Activated CD8-positive, alpha-beta T cell treated with anti-CD3 and anti-CD28 coated beads for 36 hours (primary cell): ENCODE results near the gene SLC15A2. TPM values are rescaled to one million over a fixed set of nuclear protein-coding genes. Genes with fewer than 3 reads are reported as not detected.

Experiments used
- ATAC-seq: fragments of 200-7000 bp; cut with Tn5 transposase; one replicate; pipeline ENCODE4 v1.10.0; 2021; ENCODE audit warnings: mild to moderate bottlenecking, moderate library complexity
- CTCF ChIA-PET: fragments of 350-600 bp; sonication (Branson Sonifier 250); formaldehyde crosslinking; loops from one replicate; lab custom pipeline; 2021; ENCODE audit warnings: antibody characterized with exemption; lab: Charles Lee
- POLR2A ChIA-PET: fragments of 350-600 bp; sonication (Branson Sonifier 250); formaldehyde crosslinking; loops from one replicate; lab custom pipeline; 2021; ENCODE audit warnings: antibody characterized with exemption; lab: Charles Lee
- DNase-seq: peaks from one replicate; pipeline ENCODE4 v3.0.0-alpha.2; 2020
- H3K27ac Mint-ChIP-seq: one replicate; pipeline ENCODE4 v1.8.0; 2021; ENCODE audit warnings: mild to moderate bottlenecking, mixed read lengths
- H3K27me3 Mint-ChIP-seq: one replicate; pipeline ENCODE4 v1.8.0; 2021; ENCODE audit warnings: mixed read lengths
- H3K36me3 Mint-ChIP-seq: one replicate; pipeline ENCODE4 v1.8.0; 2021; ENCODE audit warnings: low read depth, mixed read lengths
- H3K4me1 Mint-ChIP-seq: one replicate; pipeline ENCODE4 v1.8.0; 2021; ENCODE audit warnings: low read depth, mixed read lengths
- H3K4me3 Mint-ChIP-seq: one replicate; pipeline ENCODE4 v1.8.0; 2021; ENCODE audit warnings: mild to moderate bottlenecking, moderate library complexity, mixed read lengths
- H3K9me3 Mint-ChIP-seq: one replicate; pipeline ENCODE4 v1.8.0; 2021; ENCODE audit warnings: mixed read lengths
- intact Hi-C: fragments of 100-400 bp; cut with micrococcal nuclease; formaldehyde crosslinking; loops from one replicate; pipeline ENCODE4 v1.10.0; 2022
- total RNA-seq, 2 experiments: library from RNA; stranded (reverse); gene quantifications; one replicate each; pipeline ENCODE4 v1.2.3, GENCODE V29; 2021
- TF ChIP-seq, protein P1 (sequence below): fragments of 200-600 bp; IDR thresholded peaks from one replicate; pipeline ENCODE4 v1.8.0; 2022; ENCODE audit warnings: antibody characterized with exemption, mild to moderate bottlenecking

The SLC15A2 gene
- total RNA-seq, 2 experiments from 2014 or later, result 1.7 TPM

DNA sequence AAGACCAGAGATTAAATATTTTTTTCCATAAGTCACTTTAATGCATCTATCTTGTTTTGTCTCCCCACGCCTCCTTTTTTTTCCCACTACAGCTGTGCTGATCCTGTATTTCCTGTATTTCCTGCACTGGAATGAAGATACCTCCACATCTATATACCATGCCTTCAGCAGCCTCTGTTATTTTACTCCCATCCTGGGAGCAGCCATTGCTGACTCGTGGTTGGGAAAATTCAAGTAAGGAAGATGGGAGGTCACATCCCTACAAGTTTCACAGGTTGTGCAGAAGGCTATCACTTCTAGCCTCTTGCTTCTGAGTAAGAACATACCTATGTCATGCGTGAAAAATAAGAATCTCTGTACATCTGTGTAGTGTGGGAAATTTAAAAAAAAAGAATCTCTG is 3.1 kb downstream of the SLC15A2 start:
- DNase-seq (no peak), ATAC-seq (no peak)
- TF ChIP-seq, protein P1, sequence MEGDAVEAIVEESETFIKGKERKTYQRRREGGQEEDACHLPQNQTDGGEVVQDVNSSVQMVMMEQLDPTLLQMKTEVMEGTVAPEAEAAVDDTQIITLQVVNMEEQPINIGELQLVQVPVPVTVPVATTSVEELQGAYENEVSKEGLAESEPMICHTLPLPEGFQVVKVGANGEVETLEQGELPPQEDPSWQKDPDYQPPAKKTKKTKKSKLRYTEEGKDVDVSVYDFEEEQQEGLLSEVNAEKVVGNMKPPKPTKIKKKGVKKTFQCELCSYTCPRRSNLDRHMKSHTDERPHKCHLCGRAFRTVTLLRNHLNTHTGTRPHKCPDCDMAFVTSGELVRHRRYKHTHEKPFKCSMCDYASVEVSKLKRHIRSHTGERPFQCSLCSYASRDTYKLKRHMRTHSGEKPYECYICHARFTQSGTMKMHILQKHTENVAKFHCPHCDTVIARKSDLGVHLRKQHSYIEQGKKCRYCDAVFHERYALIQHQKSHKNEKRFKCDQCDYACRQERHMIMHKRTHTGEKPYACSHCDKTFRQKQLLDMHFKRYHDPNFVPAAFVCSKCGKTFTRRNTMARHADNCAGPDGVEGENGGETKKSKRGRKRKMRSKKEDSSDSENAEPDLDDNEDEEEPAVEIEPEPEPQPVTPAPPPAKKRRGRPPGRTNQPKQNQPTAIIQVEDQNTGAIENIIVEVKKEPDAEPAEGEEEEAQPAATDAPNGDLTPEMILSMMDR, result no peak
- CTCF ChIA-PET, result no interaction called here
- Mint-ChIP-seq H3K27ac (no peak overlapping the region), H3K4me1 (no peaks in the 10 kb centered on the region), H3K36me3 (peaks cover 2% of the 10 kb centered on the region), H3K9me3 (no peaks in the 10 kb centered on the region), H3K4me3 (no peak overlapping the region), H3K27me3 (no peaks in the 10 kb centered on the region)
- intact Hi-C loops, result no loop called here
- POLR2A ChIA-PET, result no interaction called here

DNA sequence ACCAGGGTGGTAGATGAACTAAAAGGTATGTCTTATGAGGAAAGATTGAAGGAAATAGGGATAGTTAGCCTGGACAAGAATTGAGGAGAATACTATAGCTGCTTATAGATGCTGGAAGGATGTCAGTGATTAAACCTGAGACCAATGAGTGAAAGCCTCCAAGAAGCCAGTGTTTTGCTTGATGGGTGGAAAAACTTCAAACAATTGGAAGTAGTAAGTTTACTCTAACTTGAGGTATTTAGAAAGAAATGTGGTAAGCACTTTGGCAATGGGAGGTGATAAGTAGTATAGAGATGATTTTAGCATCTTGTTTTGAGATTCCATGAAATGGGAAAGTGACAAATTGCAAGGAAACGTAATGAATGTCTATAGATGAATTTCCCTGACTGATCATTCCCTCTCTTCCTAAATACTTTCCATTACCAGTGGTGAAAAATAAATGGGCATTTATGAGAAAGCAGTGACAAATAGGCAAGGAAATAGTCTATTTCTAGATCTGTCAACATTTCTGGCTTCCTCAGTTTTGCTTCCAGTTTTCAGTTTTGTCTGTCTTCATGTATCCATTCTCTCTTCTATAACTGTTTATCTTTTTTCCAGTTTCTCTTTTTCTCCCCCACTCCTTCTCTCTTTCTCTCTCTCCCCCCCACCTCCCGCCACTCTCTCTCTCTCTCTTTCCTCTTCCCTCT is 19.2 kb downstream of the SLC15A2 start:
- ATAC-seq (no peak), DNase-seq (no peak)
- Mint-ChIP-seq H3K9me3 (peaks cover under 1% of the 10 kb centered on the region), H3K4me3 (no peak overlapping the region), H3K27ac (no peak overlapping the region), H3K36me3 (peaks cover 12% of the 10 kb centered on the region), H3K27me3 (no peaks in the 10 kb centered on the region), H3K4me1 (no peaks in the 10 kb centered on the region)
- intact Hi-C loops, result no loop called here
- TF ChIP-seq, protein P1, result no peak
- ChIA-PET POLR2A (no interaction called here), CTCF (interaction anchor here (1.2 kb wide), 1 partner anchor 202 kb away, joined by 3 read pairs; no protein-coding TSS in a partner anchor)

DNA sequence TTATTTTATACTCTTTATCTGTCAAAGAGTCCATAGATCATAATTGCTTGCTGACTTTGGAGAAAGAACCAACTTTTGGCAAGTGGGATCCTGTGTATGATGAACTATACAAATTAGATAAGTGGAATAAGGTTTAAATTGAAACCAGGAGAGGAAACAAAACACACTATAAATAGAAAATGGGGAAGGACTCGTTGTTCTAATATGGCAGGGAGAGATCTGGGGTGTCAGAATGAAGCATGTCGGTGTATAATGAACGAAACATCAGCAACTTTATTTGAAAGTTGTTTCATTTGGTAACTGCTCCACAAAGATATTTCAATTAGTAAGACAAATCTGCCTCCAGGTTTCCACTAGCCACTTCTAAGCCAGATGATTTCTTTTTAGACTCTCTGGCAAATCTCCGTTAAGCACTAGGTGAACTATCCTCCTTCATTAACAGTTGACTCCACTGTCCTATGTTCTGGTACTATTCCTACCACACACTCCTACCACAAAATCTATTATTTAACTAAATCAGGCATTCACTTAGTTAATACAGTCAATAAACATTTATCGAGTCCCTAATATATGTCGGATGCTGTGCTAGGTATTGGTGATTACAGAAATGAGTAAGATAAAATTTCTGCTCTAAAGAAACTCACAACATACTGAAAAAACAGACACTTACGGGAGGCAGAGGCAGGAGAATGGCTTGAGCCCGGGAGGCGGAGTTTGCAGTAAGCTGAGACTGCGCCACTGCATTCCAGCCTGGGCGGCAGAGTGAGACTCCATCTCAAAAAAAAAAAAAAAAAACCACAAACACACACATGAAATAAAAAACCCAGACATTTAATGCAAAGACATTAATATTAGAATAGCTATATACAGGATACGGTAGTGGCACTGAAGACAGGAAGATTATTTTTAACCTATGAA is 20.1 kb downstream of the SLC15A2 start:
- H3K4me1 Mint-ChIP-seq, result no peaks in the 10 kb centered on the region
- H3K27ac Mint-ChIP-seq, result no peak overlapping the region
- no peak overlapping the region for H3K4me3 Mint-ChIP-seq
- no peak for ATAC-seq
- TF ChIP-seq, protein P1, result no peak
- H3K9me3 Mint-ChIP-seq, result no peaks in the 10 kb centered on the region
- no peak for DNase-seq
- intact Hi-C loops, result no loop called here
- peaks cover 6% of the 10 kb centered on the region for H3K36me3 Mint-ChIP-seq
- H3K27me3 Mint-ChIP-seq, result no peaks in the 10 kb centered on the region
- CTCF ChIA-PET, result no interaction called here
- POLR2A ChIA-PET, result no interaction called here

DNA sequence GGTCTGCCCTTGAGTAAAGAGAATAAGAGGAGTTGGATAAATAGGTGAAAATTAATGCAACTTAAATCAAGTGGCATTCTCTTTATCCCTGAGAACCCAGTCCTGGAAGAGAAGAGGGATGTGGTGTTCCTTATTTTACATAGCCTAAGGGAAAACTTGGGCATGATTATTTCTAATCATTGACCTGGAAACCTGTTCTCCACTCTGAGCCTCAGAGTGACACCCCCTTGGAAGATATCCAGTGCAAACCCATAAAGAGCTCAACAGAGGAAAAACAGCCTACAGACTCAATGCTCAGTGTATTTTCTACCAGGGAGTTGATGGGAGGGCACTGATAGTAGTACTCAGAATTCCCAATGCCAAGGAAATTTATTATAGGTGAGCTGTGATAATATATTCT is 22.0 kb downstream of the SLC15A2 start:
- no peak overlapping the region for H3K4me3 Mint-ChIP-seq
- TF ChIP-seq, protein P1, result no peak
- no peaks in the 10 kb centered on the region for H3K4me1 Mint-ChIP-seq
- DNase-seq, result no peak
- no peak overlapping the region for H3K27ac Mint-ChIP-seq
- intact Hi-C loops, result no loop called here
- no peak for ATAC-seq
- no peaks in the 10 kb centered on the region for H3K9me3 Mint-ChIP-seq
- ChIA-PET POLR2A (interaction anchor here (0.6 kb wide), 1 partner anchor 1283 kb away, joined by 3 read pairs; no protein-coding TSS in a partner anchor), CTCF (no interaction called here)
- H3K36me3 Mint-ChIP-seq, result peaks cover 2% of the 10 kb centered on the region
- H3K27me3 Mint-ChIP-seq, result no peaks in the 10 kb centered on the region
